Kidney capillary endothelial cell (primary cell): ENCODE results near the gene SDHB.
A peak's percentile ranks its signal among the peaks of the same experiment; 100 is the strongest.

Experiments used
- DNase-seq: peaks from one replicate; pipeline ENCODE4 v3.0.0-alpha.2; 2018; ENCODE audit warnings: low spot score

Gene SDHB

GRCh38 chr1:17045634-17046333, 8.0 kb downstream of the SDHB start:
- DNase-seq: peak; percentile 57

DNA sequence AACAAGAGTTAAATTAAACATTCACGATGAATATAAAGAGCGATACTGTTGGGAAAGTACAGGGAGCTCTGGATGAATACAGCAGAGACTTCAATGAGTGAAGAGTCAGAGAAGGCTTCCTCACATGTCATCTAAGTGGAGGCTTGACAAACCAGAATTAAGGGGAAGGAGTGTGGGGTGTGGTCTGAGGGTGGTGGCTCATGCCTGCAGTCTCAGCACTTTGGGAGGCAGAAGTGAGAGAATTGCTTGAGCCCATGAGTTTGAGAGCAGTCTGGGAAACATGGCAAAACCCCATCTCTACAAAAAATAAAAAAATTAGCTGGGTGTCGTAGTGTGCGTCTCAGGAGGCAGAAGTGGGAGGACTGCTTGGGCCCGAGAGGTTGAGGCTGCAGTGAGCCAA, 8.7 kb downstream of the SDHB start:
- no peak for DNase-seq

GRCh38 chr1:17043676-17044075, 10.2 kb downstream of the SDHB start:
- no peak for DNase-seq

DNA sequence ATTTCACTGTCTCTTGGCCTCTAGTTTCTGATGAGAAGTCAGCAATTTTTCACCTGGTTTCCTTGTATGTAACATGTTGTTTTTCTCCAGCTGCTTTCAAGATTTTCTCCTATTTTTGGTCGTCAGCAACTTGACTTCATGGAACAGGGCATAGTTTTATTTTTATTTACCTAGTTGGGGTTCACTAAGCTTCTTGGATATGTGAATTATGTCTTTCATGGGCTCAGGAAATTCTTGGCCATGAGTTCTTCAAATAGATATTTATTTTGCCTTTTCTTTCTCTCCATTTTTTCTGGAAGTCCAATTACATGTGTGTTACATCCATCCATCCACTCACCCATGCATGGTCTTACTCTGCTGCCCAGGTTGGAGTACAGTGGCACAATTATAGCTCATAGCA, 13.7 kb downstream of the SDHB start:
- DNase-seq: no peak

- no peak for DNase-seq
These were observed 14.3 kb downstream of the SDHB start for GRCh38 chr1:17039522-17039921.

DNA sequence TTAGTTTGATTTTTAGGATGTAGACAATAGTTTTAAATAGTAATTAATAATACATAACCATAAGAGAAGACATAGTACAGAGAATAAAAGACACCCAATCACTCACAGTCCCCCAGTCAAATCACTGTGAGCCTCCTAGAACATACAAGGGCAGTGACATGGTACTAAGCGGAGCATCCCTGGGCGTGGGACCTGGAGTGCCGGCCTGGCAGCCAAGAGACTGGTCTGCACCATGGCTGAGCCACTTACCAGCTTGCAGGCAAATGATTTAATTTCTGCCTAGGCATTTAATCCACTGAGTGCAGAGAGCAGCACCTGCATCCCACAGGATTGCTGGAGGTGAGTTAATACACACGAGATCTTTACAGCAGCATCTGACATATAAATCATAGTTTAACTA, 20.4 kb downstream of the SDHB start:
- DNase-seq: no peak

DNA sequence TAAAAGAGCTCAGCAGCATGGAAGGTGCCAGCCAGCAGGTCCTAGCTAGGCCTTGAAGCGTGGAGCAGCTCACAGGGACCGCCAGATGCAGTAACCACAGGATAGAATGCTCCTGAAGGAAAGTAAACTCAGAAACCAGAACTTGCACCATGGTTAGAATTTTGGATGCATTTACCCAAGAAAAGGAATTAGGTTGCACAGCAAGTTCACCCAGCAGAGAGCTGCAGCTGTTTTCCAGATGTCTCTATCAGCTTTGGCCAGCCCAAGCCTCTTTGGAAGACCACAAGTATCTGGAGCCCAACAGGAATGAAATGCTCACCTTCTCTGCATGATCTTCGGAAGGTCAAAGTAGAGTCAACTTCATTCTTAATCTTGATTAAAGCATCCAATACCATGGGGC, 21.1 kb downstream of the SDHB start:
- DNase-seq: no peak

DNA sequence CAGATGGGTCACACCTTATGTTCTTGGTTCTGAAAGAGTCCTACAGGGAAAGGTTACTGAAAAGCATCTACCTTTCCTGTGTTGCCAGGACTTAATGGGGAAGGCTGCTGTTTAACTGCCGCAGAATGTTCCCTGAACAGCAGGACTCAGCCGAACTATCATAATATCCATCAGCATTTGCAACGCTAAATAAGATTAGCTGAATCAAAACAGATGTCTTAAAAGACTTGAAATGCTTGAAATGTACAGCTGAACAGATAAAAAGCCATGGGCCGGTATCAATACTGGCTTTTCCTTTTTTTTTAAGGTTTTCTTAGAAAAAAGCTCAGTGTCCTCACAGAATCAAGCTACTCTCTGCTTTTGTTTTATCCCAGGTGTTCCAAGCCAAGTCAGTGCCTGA, 22.4 kb downstream of the SDHB start:
- DNase-seq: no peak

GRCh38 chr1:17030206-17030605, 23.6 kb downstream of the SDHB start:
- DNase-seq: no peak

DNA sequence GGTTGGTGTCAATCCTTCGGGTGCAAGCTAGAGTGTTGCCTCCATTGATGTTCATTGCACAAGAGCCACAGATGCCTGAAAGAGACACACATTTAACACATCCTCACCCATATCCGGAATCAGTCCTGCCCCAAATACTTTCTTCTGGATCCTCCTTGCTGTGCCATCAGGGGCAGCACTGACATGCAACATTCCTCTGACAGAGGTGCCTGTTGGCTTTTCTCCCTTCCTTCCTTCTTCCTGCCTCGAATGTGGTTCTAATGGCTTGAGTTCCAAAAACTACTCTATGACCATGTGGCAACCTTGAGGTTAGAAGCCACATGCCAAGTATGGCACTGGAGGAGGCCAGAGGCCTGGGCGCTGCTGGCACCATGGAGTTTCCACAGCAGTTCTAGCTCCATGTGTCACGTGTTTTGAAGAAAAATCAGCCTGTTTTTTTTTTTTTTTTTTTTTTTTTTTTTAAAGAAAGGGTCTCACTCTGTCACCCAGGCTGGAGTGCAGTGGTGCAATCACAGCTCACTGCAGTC, 25.1 kb downstream of the SDHB start:
- no peak for DNase-seq

DNA sequence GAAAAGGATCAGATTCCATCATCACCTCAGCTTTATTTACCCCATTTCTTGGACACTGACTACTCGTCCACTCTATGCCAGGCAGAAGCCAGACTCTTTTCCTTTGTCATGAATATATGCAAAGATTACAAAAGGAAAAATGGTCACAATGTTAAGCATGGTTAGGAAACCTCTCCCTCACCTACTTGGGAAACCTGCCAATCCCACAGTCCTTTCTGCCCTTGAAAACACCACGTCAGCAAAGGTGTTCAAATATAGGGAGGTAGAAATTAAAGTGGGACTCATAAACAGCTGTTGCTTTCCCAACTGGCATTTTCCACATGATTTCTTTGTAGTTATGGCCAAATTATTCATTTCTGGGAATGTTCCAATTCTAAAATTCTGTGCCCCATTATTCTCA, 25.9 kb downstream of the SDHB start:
- no peak for DNase-seq

DNA sequence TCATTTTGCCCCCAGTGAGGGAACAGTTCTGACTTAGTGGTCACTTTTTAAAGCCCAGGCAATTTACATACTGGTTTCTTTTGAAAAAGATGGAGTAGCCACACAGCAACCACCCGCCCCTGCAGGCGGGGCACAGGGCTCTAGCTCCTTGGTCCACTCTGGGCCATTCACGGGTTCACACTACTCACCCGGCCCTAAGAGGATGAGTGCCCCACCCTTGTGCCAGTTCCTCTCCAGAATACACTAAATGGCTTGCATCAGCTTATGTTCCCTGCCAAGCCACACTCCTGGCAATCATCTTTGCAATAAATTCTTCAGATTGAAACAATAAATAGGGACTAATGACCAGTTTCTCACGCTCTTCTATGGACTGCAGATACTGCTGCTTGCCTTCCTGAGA, 26.4 kb downstream of the SDHB start:
- DNase-seq: no peak

DNA sequence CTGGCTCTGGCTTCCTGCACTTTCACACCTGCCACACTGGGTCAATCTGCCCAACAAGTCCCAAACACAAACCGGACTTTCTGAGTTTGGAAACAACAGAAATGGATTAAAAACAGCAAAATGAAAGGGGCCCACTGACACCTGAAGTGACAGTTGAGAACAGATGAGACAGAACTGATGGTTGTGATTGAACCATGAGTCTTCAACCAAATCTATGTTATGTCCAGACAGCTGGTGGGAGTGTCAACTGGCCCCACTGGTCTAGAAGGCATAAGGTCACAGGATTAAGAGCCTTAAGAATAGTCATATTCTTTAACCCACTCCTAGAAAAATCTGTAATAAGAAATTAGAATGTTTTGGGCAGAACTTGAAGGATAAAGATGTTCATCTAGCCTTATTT, 29.1 kb downstream of the SDHB start:
- no peak for DNase-seq

- DNase-seq: no peak
These were observed 30.3 kb downstream of the SDHB start for GRCh38 chr1:17023573-17023972.

DNA sequence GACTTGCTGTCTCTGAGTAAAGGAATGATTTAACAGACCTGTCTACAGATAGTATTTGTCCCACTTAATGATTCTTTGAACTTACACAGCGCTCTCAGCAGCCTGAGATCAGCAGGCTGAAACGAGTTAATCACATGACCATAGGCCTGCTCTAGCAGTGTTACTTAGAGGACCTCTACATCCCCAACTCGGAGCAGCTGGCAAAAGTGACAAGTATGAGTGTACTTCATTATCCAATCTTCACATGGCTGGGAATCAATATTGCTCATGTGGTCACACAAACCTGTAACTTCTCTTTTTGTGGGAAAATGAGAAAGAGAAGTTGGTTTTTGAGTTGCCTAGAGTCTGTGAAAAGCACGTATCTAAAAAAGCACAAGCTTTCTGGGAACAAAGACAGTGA, 30.7 kb downstream of the SDHB start:
- no peak for DNase-seq

DNA sequence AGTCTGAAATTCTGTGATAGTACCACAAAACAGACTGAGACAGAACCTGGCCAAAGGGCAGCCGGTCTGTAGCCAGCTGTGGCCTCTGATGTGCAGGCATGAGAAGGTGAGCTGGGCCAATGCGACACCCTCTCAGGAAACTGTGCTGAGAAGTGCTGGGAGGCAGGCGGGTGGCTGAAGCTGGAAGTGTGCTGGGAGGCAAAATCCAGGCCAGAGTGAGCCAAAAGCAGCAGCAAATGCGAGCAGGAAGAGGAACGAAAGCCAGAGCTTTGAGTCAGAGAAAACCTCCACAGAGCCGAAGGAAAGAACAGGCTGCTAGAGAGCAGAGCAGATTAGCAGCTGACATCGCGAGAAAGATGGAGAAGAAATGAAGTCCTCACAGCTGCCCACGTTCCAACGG, 31.9 kb downstream of the SDHB start:
- DNase-seq: no peak

DNA sequence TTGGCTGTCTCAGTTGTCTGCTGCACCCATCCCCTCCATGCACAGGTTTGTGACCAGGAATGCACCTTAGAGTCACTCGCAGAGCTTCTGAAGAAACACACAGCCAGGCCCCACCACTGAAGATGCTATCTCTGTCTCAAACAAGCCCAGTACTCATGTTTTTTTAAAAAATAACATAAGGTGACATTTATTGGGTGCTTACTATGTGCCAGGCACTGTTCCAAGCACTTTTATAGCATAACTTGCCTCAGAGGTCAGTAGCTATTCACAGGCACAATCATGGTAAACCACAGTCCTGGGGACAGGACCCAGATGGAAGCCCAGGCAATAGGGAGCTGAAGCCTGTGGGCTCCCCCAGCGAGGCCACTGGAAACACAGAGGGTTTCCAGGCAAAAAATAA, 33.3 kb downstream of the SDHB start:
- DNase-seq: no peak

GRCh38 chr1:17018849-17019248, 35.0 kb downstream of the SDHB start:
- DNase-seq: no peak

- no peak for DNase-seq
These were observed 36.4 kb downstream of the SDHB start for GRCh38 chr1:17017435-17017834.

DNA sequence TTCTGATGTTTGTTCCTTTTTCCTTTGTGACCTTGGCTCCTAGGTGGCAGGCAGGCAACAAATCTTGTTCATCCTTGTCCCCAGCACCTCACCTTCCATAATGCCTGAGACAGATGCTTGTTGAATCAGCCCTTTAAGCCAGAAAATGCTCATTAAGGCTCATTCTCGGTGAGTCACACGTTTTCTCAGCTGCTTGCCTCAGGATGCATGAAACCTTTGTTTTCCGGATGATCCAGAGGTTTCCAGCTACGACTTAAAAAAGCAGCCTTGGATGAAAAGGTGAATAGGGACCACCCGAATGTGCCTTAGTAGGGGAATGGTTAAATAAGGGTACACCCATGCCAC, 37.5 kb downstream of the SDHB start:
- peak; percentile 48 for DNase-seq

- no peak for DNase-seq
These were observed 38.9 kb downstream of the SDHB start for GRCh38 chr1:17014671-17015567.

GRCh38 chr1:17013491-17014320, 40.1 kb downstream of the SDHB start:
- no peak for DNase-seq
